Measurements from ENCODE around the gene PARP3.

GRCh38 chr3:51974963-51975851, 33.0 kb downstream of the PARP3 start, which contains the start of gene ABHD14A:
- no peak for TF ChIP-seq CTCF (IDR thresholded peaks at IDR 0.05)
- TF ChIP-seq POLR2AphosphoS5 (IDR thresholded peaks at IDR 0.05; ENCODE audit: insufficient read depth in 1 of 2, low read depth in 1 of 2) = peak in 1 of 2 donors; percentile 11

Measured in vagina (tissue), 2 donors.